ENCODE results near the gene ACOT8.

- no peak for TF ChIP-seq EZH2phosphoT487 (IDR thresholded peaks at IDR 0.05)
- no peak for TF ChIP-seq EZH2 (IDR thresholded peaks at IDR 0.05)
These were observed 35.8 kb upstream of the ACOT8 start for GRCh38 chr20:45892828-45893500.

Data from neural progenitor cell (in vitro differentiated cells).